ENCODE measurements around the gene CCDC14.

- TF ChIP-seq TEAD4 (CRISPR knock-in tag; IDR thresholded peaks at IDR 0.05) = no peak
- TF ChIP-seq ZNF121 (CRISPR knock-in tag; IDR thresholded peaks at IDR 0.05) = no peak
- no peak for TF ChIP-seq CTCF (IDR thresholded peaks at IDR 0.05)
- no peak for TF ChIP-seq ZNF219 (CRISPR knock-in tag; IDR thresholded peaks at IDR 0.05; ENCODE audit: borderline replicate concordance)
- no peak for TF ChIP-seq ZBTB21 (CRISPR knock-in tag; IDR thresholded peaks at IDR 0.05; ENCODE audit: borderline replicate concordance)
- no peak for TF ChIP-seq CBFB (CRISPR knock-in tag; IDR thresholded peaks at IDR 0.05; ENCODE audit: low read depth)
Measured at GRCh38 chr3:123876858-123877257, 84.2 kb downstream of the CCDC14 start.
